Effector memory CD4-positive, alpha-beta T cell (primary cell): ENCODE data around the gene CHKB.
A peak's percentile ranks its signal among the peaks of the same experiment; 100 is the strongest.
"Not testable (repeated sequence)": the region's sequence is repeated elsewhere in the genome, so short reads cannot be mapped to it uniquely, and the experiment has no call there.

Experiments
- DNase-seq, 3 donors: peaks; one replicate each; pipeline ENCODE4 v3.0.0-alpha.2; 2020
- H3K27ac ChIP-seq: 2 replicates; pipeline ENCODE4 v1.7.0; 2013; ENCODE audit warnings: mild to moderate bottlenecking, low read length, moderate library complexity; ENCODE audit not compliant: insufficient read depth, poor library complexity, severe bottlenecking
- H3K27me3 ChIP-seq: replicated peaks from 2 replicates; pipeline ENCODE4 v1.7.0; 2013; ENCODE audit warnings: mild to moderate bottlenecking, low read length; ENCODE audit not compliant: insufficient read depth, control insufficient read depth, poor library complexity, severe bottlenecking
- H3K36me3 ChIP-seq: 2 replicates; pipeline ENCODE4 v1.7.0; 2013; ENCODE audit warnings: mild to moderate bottlenecking, low read length, moderate library complexity; ENCODE audit not compliant: control insufficient read depth, insufficient read depth
- H3K4me1 ChIP-seq: 2 replicates; pipeline ENCODE4 v1.7.0; 2013; ENCODE audit warnings: low read length, mild to moderate bottlenecking; ENCODE audit not compliant: control insufficient read depth, insufficient read depth, poor library complexity, severe bottlenecking
- H3K4me3 ChIP-seq: 2 replicates; pipeline ENCODE4 v1.7.0; 2013; ENCODE audit warnings: low read length, low read depth, mild to moderate bottlenecking; ENCODE audit not compliant: insufficient read depth, poor library complexity, severe bottlenecking
- H3K9me3 ChIP-seq: 2 replicates; pipeline ENCODE4 v1.7.0; 2013; ENCODE audit warnings: mild to moderate bottlenecking, low read length, moderate library complexity; ENCODE audit not compliant: control insufficient read depth

CHKB gene

DNA sequence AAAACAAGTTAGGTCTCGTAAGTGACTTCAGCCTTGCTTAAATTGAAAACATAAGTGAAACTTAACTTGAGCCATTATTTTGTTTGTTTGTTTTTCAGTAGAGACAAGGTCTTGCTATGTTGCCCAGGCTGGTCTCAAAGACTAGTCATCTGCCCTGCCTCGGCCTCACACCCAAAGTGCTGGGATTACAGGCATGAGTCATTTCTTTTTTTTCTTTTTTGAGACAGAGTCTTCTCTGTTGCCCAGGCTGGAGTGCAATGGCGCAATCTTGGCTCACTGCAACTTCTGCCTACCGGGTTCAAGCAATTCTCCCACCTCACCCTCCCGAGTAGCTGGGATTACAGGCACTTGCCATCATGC lies 41.0 kb downstream of the CHKB start:
- H3K4me3 ChIP-seq, H3K27ac ChIP-seq, H3K9me3 ChIP-seq, H3K36me3 ChIP-seq, H3K27me3 ChIP-seq, DNase-seq: not testable (repeated sequence)
- peaks cover 37% of the 10 kb centered on the region for H3K4me1 ChIP-seq

- Histone ChIP-seq H3K27ac (peak overlapping the region; percentile 98), H3K27me3 (no peaks in the 10 kb centered on the region), H3K4me1 (peaks cover 30% of the 10 kb centered on the region), H3K4me3 (no peak overlapping the region), H3K36me3 (no peaks in the 10 kb centered on the region), H3K9me3 (no peaks in the 10 kb centered on the region)
- no peak for DNase-seq
These were observed 42.3 kb downstream of the CHKB start for GRCh38 chr22:50540381-50540780.

DNA sequence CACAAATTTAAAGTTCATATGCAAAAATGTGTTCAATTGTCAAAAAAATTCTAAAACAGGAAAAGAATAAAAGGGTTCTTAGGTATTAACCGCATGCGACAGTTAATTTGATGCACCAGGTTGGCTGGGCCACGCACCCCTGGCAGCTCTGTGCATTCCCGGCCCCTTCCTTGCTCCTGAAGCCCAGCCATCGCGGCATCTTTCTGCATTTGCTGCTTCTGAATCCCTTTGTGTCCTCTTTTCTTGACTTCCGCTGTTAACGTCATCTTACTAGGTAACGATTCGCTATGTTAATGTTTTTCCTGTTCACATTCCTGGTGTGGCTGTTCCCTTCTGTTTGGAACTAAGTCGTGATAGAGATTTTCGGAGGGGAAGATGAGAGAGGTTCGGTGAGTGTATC lies 44.9 kb downstream of the CHKB start:
- Histone ChIP-seq H3K9me3 (no peaks in the 10 kb centered on the region), H3K4me1 (peaks cover 23% of the 10 kb centered on the region), H3K27me3 (no peaks in the 10 kb centered on the region), H3K36me3 (no peaks in the 10 kb centered on the region), H3K4me3 (no peak overlapping the region), H3K27ac (peak overlapping the region; percentile 98)
- DNase-seq = no peak

DNA sequence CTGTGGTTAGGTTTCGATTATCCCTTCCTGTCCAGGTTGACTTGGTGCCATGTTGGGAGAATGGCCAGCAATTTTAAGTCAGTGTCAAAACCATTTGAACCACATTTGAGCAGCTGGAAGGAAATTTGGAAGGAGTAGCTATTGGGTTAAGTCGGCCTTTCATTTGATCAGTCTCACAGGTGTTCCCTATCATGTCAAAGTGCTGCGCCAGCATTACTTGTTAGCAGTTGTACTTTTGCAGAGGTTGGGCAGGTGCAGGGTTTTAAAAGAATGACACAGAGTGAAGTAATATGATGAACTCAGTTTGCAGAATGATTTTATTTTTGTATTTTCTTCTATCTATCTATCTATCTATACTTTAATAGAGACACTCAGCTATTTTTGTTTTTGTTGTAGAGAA lies 46.4 kb downstream of the CHKB start:
- Histone ChIP-seq H3K27ac (no peak overlapping the region), H3K4me1 (peaks cover 28% of the 10 kb centered on the region), H3K4me3 (no peak overlapping the region), H3K27me3 (no peaks in the 10 kb centered on the region), H3K9me3 (no peaks in the 10 kb centered on the region), H3K36me3 (no peaks in the 10 kb centered on the region)
- no peak for DNase-seq

GRCh38 chr22:50535113-50535512 lies 47.5 kb downstream of the CHKB start:
- no peak for DNase-seq
- Histone ChIP-seq H3K9me3 (no peaks in the 10 kb centered on the region), H3K27me3 (no peaks in the 10 kb centered on the region), H3K4me3 (no peak overlapping the region), H3K36me3 (no peaks in the 10 kb centered on the region), H3K4me1 (peaks cover 36% of the 10 kb centered on the region), H3K27ac (no peak overlapping the region)

DNA sequence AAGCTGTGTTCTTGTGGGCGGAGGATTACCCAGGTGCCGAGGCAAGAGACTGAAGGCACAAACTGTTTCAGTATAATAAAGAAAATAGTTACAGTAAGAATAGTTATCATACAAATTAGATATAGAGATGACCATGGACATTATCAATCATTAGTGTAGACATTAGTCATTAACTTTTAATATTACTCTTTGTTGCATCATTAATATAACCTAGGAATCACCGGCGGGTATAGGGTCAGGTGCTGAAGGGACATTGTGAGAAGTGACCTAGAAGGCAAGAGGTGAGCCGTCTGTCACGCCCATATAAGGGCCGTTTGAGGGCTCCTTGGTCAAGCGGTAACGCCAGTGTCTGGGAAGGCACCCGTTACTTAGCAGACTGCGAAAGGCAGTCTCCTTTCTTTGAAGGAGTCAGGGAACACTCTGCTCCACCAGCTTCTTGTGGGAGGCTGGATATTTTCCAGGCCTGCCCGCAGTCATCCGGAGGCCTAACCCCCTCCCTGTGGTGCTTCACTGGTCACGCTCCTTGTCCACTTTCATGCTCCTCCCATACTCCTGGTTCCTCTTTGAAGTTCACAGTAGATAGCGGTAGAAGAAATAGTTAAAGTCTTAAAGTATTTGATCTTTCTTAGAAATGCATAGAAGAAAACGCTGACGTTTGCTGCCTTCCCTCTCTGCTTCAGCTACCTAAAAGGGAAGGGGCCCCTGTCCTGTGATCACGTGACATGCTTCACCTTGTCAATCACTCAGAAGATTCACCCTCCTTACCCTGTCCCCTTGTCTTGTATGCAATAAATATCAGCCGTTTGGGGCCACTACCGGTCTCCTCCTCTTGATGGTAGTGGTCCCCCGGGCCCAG lies 48.6 kb downstream of the CHKB start:
- DNase-seq, H3K27ac ChIP-seq, H3K9me3 ChIP-seq, H3K4me3 ChIP-seq, H3K27me3 ChIP-seq, H3K36me3 ChIP-seq: not testable (repeated sequence)
- peaks cover 31% of the 10 kb centered on the region for H3K4me1 ChIP-seq

DNA sequence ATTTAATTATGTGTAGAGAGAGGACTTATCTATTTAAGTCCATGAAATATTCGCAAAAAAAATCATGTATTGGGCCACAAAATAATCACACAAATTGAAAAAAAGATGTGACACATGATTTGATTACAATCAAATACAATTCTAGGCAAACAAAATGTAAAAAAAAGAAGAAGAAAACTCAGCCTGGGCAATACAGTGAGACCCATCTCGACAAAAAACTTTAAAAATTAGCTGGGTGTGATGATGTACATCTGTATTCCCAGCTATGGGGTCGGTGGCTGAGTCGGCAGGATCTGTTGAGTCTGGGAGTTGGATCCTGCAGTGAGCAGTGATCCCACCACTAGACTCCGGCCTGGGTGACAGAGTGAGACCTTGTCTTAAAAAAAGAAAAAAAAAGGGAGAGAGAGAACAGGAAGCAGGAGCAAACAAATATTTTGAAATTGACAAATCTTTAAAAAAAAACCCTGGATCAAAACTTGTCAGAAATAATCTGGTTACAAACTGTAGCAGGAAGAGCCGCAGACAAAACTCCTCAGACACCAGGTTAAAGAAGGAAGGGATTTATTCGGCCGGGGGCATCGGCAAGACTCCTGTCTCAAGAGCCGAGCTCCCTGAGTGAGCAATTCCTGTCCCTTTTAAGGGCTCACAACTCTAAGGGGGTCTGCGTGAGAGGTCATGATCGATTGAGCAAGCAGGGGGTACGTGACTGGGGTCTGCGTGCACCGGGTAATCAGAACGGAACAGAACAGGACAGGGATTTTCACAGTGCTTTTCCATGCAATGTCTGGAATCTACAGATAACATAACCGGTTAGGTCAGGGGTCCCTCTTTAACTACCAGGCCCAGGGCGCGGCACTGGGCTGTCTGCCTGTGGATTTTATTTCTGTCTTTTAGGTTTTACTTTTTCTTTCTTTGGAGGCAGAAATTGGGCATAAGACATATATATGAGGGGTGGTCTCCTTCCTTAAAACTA lies 49.5 kb downstream of the CHKB start:
- peaks cover 21% of the 10 kb centered on the region for H3K4me1 ChIP-seq
- no peaks in the 10 kb centered on the region for H3K27me3 ChIP-seq
- H3K27ac ChIP-seq = peak overlapping the region; percentile 97
- H3K36me3 ChIP-seq = no peaks in the 10 kb centered on the region
- no peak overlapping the region for H3K4me3 ChIP-seq
- no peak for DNase-seq
- H3K9me3 ChIP-seq = no peaks in the 10 kb centered on the region

DNA sequence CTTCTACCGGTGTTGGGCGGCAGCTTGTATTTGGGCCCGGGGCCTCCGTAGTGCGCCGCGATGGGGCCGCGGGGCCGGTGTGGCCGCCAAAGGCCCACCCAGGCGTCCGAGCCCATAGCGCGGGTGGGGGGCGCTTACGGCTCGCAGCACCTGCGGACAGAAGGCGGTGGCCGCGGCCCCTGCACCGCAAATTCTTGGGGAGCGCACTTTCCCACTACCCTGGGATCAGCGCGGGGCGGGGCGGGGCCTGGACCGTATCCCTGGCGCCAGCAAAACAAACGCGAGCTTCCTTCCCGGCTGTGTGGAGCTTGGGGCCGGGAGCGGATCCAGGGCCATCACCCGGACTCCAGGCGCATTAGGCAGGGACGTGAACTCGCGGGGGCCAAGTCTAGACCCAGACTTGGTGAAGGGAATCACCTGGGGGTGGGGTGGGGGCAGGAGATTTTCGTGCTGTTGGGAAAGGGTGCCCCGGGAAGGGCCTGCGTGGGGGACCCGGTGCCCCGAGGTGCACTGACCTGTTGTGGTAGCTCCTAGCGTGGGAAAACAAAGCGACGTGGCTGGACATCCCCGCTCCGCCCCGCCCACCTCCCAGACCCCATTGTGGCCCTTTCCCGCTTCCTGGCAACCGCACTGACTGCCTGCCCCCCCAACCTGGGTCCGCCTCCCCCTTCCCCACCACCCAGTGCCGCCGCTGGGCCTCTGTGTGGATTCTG lies 50.5 kb downstream of the CHKB start:
- Histone ChIP-seq H3K4me3 (peak overlapping the region; percentile 66), H3K27ac (peak overlapping the region; percentile 97)
- DNase-seq = no peak

GRCh38 chr22:50531546-50531961 lies 51.1 kb downstream of the CHKB start:
- DNase-seq = peak in 2 of 3 donors; percentile 45 to 54
- Histone ChIP-seq H3K27me3 (no peaks in the 10 kb centered on the region), H3K4me3 (peak overlapping the region; percentile 66), H3K36me3 (no peaks in the 10 kb centered on the region), H3K9me3 (no peaks in the 10 kb centered on the region), H3K4me1 (peaks cover 28% of the 10 kb centered on the region), H3K27ac (peak overlapping the region; percentile 97)

More for the DNA sequence above, 50.5 kb downstream of the CHKB start:
- H3K9me3 ChIP-seq = no peaks in the 10 kb centered on the region
- H3K36me3 ChIP-seq = no peaks in the 10 kb centered on the region
- peaks cover 22% of the 10 kb centered on the region for H3K4me1 ChIP-seq
- H3K27me3 ChIP-seq = no peaks in the 10 kb centered on the region
